Measurements from ENCODE around the gene KANSL1.
"Not testable (repeated sequence)": the region's sequence is repeated elsewhere in the genome, so short reads cannot be mapped to it uniquely, and the experiment has no call there.

KANSL1 gene

DNA sequence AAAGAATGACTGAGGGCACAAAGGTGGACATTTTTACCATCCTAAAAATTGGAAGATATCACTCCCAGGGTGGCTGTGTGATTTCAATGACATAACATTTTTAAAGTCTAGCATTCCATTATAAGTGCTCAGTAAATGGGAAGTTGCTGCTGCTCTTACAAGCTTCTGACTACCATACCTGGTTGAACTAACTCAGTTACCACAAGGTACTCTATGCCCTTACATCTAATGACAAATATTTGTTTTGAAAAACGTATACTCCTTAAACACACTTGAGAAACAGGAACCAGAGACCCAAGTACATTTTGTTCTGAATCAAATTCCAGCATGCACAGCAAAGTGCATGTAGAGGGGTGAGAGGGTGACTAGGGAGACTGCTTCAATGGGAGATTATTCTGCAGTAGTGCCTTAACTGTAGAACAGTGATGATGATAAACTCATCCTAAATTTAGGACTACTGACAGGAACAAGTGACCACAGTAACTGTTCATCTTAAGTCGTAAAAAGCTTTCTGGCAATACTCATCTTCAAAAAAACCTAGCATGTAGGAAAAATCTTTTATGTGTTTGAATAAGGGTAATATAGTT is 83.5 kb downstream of the KANSL1 start:
- no peak for DNase-seq (ENCODE audit: low spot score)

DNA sequence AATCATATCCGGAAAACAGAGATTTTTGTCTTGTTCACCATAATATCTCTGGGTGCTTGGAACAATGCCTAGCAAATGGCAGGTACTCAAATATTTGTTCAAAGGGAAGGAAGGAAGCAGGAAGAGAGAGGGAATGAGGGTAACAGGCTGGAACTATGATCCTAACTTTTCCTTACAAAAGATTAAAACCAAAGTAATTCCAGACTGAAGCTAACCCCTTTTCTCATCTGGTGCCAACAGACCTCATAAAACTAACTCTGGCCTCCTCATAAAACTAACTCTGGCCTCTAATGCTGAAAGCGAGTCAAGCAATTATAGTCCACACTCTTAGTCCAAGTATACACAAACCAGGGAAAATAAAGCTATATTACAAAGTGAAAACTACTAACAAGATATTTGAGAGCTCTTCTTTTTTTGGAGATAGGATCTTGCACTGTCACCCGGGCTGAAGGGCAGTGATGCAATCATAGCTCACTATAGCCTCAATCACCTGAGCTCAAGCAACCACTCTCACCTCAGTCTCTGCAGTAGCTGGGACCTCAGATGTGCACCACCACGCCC is 84.6 kb downstream of the KANSL1 start:
- DNase-seq (ENCODE audit: low spot score) = no peak

GRCh38 chr17:46108120-46108519 is 85.1 kb downstream of the KANSL1 start:
- DNase-seq (ENCODE audit: low spot score) = peak; percentile 23

DNA sequence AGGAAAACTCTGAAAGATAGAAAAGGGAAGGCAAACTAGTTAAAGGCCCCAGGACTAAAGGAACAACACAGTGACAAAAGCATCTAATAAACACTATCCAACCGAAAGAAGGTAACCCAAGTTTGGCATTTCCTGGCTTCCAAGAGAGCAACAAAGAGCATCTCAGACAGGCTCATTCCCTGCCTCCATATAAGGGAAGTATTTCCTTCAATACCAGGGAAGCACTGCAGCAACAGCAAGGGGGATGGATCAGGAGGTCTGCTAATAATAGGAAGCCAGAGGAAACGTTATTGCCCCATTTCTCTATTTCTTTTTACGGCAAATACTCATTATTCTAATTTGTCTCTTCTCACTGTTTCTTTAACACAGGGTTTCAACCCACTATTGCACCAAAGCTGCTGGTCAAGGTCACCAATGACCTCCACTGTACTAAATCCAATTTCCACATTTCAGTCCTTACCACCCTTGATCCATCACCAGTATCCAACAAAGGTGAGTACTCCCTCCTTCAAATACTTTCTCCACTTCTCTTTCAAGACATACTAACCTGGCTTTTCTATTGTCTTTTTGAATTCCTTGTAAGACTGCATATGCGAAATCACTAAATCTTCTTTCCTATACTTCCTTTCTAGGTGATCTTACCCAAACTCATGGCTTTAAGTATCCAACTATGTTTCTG is 86.1 kb downstream of the KANSL1 start:
- DNase-seq (ENCODE audit: low spot score) = no peak

- not testable (repeated sequence) for DNase-seq (ENCODE audit: low spot score)
Measured at GRCh38 chr17:46102806-46103205, 90.4 kb downstream of the KANSL1 start.

DNA sequence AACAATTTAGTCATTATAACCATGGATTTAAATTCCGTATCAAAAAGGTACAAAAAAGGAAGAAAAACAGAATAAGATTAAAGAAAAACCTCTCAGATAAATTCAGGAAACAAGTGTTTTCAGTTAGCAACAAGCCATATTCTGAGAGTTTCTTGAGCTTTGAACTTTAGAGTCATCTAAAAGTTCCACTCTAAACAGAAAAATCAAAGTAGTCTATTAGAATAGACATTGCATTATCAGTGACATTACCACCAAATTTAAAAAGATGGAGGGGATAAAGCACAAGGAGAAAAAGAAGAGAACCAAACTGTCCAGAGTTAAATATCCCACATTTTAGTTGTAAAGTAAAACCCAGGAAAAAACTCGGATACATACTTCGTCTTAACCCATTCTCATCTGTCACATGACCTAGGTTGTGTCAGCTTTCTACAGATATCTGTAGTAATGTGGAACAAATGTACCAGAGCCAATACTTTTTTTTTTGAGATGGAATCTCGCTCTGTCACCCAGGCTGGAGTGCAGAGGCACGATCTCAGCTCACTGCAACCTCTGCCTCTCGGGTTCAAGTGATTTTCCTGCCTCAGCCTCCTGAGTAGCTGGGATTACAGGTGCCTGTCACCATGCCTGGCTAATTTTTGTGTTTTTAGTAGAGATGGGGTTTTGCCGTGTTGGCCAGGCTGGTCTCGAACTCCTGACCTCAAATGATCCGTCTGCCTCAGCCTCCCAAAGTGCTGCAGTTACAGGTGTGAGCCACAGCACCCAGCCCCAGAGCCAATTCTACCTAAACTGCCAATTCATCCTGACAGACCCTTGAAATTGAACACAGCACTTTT is 91.2 kb downstream of the KANSL1 start:
- not testable (repeated sequence) for DNase-seq (ENCODE audit: low spot score)

DNA sequence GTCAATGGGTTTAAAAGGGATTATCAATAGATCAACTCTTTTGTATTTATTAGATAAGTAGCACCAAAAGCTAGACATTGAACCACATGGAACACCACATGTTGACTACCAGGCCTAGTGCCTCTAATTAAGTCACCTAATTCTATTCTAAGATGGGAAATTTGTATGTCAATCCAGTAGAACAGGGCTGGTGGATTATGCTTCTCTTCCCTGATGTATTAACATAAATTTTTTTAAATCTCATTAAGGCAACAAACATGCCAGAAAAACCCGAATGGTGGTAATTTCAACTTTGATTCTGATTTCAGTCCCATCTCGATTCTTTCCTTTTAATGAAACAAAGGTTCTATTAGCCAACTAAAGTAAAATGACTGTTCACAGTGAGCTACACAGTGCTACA is 92.6 kb downstream of the KANSL1 start:
- no peak for DNase-seq (ENCODE audit: low spot score)

GRCh38 chr17:46099865-46100264 is 93.4 kb downstream of the KANSL1 start:
- DNase-seq (ENCODE audit: low spot score) = no peak

DNA sequence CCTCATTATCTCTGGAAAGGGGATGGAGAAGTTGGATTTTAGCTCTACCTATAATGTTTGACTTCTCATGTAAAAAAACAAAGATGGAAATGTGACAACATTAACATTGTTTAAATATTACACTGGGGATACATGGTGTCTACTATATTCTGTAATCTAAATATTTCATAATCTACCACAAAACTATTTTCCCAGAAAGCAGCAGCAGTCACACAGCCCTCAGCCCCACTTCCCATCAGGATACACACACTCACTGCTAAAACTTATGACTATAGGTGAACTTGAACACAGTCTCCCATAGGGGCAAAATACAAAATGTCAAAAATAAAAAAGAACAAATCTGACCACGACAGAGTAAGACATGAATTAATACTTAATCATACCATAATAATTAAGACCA is 95.7 kb downstream of the KANSL1 start:
- DNase-seq (ENCODE audit: low spot score) = no peak

DNA sequence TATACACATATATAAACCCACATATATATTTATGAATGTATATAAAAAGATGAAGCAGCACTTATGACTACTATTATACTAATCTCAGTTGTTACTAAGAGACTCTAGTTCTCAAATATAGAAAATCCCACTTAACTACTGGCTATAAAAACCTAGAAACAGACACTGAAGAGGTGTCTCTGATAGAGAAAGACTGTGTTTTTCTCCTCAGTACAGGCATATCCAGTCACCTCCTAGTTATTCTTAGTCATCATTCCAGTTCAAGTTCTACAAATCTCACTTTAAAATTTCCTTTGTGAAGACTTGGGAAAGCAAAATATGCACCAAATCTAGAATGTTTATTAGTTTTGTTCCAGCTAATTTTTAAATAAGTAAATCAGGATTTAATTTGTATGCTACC is 100.2 kb downstream of the KANSL1 start:
- DNase-seq (ENCODE audit: low spot score) = no peak

GRCh38 chr17:46090871-46091270 is 102.4 kb downstream of the KANSL1 start:
- no peak for DNase-seq (ENCODE audit: low spot score)

GRCh38 chr17:46089389-46089965 is 103.8 kb downstream of the KANSL1 start:
- DNase-seq (ENCODE audit: low spot score) = no peak

GRCh38 chr17:46088595-46088994 is 104.6 kb downstream of the KANSL1 start:
- no peak for DNase-seq (ENCODE audit: low spot score)

DNA sequence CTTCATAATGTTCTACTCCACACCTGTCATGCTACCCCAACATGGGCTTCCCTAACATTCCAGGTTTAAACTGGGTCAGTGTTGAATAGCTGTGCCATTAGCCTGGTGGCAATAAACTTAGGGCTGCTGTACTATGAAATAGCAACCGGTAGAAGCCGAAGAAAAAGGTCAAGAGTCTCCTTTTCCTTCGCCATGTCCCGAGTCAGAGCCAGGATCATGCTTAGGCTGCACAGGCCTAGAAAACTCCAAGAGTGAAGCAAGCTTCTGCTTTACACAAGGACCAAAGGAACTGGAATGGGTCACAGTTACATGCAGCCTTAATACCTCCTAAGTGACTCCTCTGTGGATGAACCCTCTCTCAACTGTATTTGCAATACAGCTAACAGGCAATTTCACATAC is 105.4 kb downstream of the KANSL1 start:
- not testable (repeated sequence) for DNase-seq (ENCODE audit: low spot score)

GRCh38 chr17:46086821-46087220 is 106.4 kb downstream of the KANSL1 start:
- no peak for DNase-seq (ENCODE audit: low spot score)

GRCh38 chr17:46085522-46085921 is 107.7 kb downstream of the KANSL1 start:
- no peak for DNase-seq (ENCODE audit: low spot score)

DNA sequence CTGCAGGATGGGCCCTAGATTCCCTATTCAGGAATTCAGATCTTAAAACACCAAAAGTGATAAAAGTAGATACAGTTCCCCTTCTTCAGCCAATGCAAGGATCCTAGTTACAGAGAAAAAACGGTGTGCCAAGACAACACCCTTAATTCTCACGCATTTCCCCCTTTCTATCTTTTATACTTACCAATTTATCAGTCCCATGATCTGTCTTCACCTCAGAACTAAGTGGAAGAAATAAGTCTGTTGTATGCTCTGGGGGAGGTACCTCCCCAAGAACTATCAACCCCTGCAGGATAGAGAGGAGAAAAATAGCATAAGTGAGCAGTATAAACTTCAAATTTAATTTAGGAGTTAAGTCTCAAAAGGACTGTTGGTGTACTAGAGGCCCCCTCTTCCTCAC is 111.0 kb downstream of the KANSL1 start:
- no peak for DNase-seq (ENCODE audit: low spot score)

DNA sequence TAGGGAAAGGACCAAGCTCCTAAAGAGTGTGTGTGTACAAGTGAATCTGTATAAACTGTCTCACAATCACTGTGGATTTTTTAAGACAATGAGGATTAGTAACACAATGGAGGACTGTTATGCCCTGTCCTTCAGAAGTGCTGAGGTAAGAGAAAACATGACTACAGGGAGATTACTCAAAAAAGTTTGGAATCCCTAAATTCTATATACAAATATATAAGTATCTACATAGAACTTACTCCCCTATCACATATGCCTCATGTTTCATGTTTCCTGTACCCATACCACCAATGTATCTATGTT is 112.3 kb downstream of the KANSL1 start:
- DNase-seq (ENCODE audit: low spot score) = no peak

GRCh38 chr17:46080118-46081017 is 112.9 kb downstream of the KANSL1 start:
- DNase-seq (ENCODE audit: low spot score) = no peak

- DNase-seq (ENCODE audit: low spot score) = no peak
Measured at GRCh38 chr17:46078675-46079074, 114.6 kb downstream of the KANSL1 start.

DNA sequence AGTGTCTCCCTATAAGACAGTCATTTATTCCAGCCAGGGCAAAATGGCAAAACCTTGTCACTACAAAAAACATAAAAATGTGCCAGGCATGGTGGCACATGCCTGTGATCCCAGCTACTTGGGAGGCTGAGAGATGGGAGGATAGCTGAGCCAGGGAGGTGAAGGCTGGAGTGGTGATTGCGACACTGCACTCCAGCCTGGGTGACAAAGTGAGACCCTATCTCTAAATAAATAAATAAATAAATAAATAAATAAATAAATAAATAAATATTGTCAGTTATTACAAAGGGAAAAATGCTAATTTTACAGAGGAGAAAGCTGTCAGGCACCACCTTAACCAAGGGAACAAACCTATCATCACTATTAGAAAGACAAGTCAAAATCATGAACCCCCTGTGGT is 118.7 kb downstream of the KANSL1 start:
- no peak for DNase-seq (ENCODE audit: low spot score)

DNA sequence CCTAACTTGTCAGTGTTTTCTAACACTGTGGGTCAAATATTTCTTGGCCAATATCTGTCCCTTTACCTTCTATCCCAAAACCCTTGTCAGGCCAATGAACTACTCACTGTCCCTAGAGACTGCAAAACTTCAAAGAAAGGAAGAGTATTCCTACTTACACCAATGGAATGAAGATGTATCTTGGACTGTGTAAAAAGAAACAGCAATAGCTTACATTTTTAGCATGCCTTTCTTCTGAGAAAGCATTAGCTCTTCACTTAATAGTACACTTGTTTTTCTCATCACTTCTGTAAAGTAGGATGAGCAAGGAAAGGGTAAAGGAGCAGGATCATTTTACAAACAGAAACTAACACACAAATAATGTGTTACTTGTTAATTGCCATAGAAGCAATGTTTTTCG is 120.2 kb downstream of the KANSL1 start:
- DNase-seq (ENCODE audit: low spot score) = no peak
